Gastroesophageal sphincter (tissue), 3 donors: ENCODE results near the gene DDX19B.
"Not testable (repeated sequence)": the region's sequence is repeated elsewhere in the genome, so short reads cannot be mapped to it uniquely, and the experiment has no call there.

Experiments
- CTCF ChIP-seq, 4 experiments: fragments of 200-600 bp in 2 of 4; fragments of 450-650 bp in 2 of 4; sonication (generic) in 1 of 4; IDR thresholded peaks; one replicate each; pipeline ENCODE4 v1.5.1; 2017 to 2019; ENCODE audit warnings: antibody characterized with exemption in 4 of 4, mild to moderate bottlenecking in 2 of 4, moderate library complexity in 2 of 4
- POLR2A ChIP-seq, 2 donors: fragments of 450-650 bp; IDR thresholded peaks; one replicate each; pipeline ENCODE4 v1.6.1; 2017; ENCODE audit warnings: antibody characterized with exemption in 2 of 2, mild to moderate bottlenecking in 2 of 2, moderate library complexity in 1 of 2
- POLR2AphosphoS5 ChIP-seq: sonication (generic); formaldehyde crosslinking; IDR thresholded peaks from one replicate; pipeline ENCODE4 v1.6.1; 2017; ENCODE audit warnings: antibody characterized with exemption

DNA sequence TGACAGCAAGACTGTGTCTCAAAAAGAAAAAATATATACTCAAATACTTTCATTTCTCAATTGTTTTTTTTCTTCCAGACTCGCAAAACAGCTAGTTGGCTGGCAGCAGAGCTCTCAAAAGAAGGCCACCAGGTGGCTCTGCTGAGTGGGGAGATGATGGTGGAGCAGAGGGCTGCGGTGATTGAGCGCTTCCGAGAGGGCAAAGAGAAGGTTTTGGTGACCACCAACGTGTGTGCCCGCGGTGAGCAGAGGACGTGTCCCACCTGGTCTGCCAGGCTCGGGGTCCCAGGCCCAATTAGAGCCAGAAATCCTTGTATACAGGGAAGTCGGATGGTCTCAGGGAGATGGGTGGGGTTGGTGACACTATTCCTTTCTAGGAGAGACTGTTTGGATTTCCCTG is 71.2 kb downstream of the DDX19B start:
- TF ChIP-seq POLR2A (IDR thresholded peaks at IDR 0.05); POLR2AphosphoS5: not testable (repeated sequence)
- peak in 3 of 4 experiments; percentile 62 to 68 (median 62) for TF ChIP-seq CTCF (IDR thresholded peaks at IDR 0.05)
